Suprapubic skin (tissue), 4 donors: ENCODE data around the gene EIF4A2.

Experiments used
- CTCF ChIP-seq, 2 donors: fragments of 200-600 bp in 1 of 2; fragments of 450-650 bp in 1 of 2; sonication (generic) in 1 of 2; IDR thresholded peaks; one replicate each; pipeline ENCODE4 v1.5.1; 2016 to 2019; ENCODE audit warnings: antibody characterized with exemption in 2 of 2, mild to moderate bottlenecking in 1 of 2, moderate library complexity in 1 of 2
- EP300 ChIP-seq: sonication (generic); formaldehyde crosslinking; IDR thresholded peaks from one replicate; pipeline ENCODE4 v1.6.1; 2017; ENCODE audit warnings: antibody characterized with exemption
- POLR2A ChIP-seq, 2 donors: fragments of 450-650 bp; IDR thresholded peaks; one replicate each; pipeline ENCODE4 v1.6.1; 2017; ENCODE audit warnings: antibody characterized with exemption in 2 of 2, mild to moderate bottlenecking in 2 of 2, moderate library complexity in 2 of 2
- POLR2AphosphoS5 ChIP-seq, 3 donors: sonication (generic); formaldehyde crosslinking; IDR thresholded peaks; one replicate each; pipeline ENCODE4 v1.6.1; 2017; ENCODE audit warnings: antibody characterized with exemption in 3 of 3

GRCh38 chr3:186818516-186818915 lies 35.1 kb downstream of the EIF4A2 start:
- TF ChIP-seq CTCF (IDR thresholded peaks at IDR 0.05) (no peak), EP300 (no peak), POLR2A (IDR thresholded peaks at IDR 0.05) (no peak), POLR2AphosphoS5 (IDR thresholded peaks at IDR 0.05) (no peak)
